Calu3 (cell line): Measurements from ENCODE around the gene SRRM4. TPM values are rescaled to one million over a fixed set of nuclear protein-coding genes. Genes with fewer than 3 reads are reported as not detected.

ENCODE experiments used
- BruUV-seq: library from RNA; stranded (reverse); fragments of 400-500 nt; replicated peaks from 2 replicates; lab custom pipeline; 2021; lab: Mats Ljungman, UMichigan
- CTCF ChIA-PET: fragments of 300-600 bp; sonication (Branson Sonifier 250); formaldehyde crosslinking; loops from one replicate; lab custom pipeline; 2022; ENCODE audit warnings: antibody characterized with exemption; lab: Charles Lee
- DNase-seq: peaks from one replicate; pipeline ENCODE4 v3.0.0; 2022
- H3K27ac Mint-ChIP-seq: one replicate; pipeline ENCODE4 v1.8.0; 2022; ENCODE audit warnings: mixed read lengths; ENCODE audit not compliant: unreplicated experiment
- H3K27me3 Mint-ChIP-seq: one replicate; pipeline ENCODE4 v1.8.0; 2022; ENCODE audit warnings: mixed read lengths; ENCODE audit not compliant: unreplicated experiment
- H3K36me3 Mint-ChIP-seq: one replicate; pipeline ENCODE4 v1.8.0; 2022; ENCODE audit warnings: mild to moderate bottlenecking, moderate library complexity, mixed read lengths; ENCODE audit not compliant: insufficient read depth, unreplicated experiment
- H3K4me1 Mint-ChIP-seq: one replicate; pipeline ENCODE4 v1.8.0; 2022; ENCODE audit warnings: mild to moderate bottlenecking, low read depth, mixed read lengths; ENCODE audit not compliant: unreplicated experiment
- H3K4me3 Mint-ChIP-seq: one replicate; pipeline ENCODE4 v1.8.0; 2022; ENCODE audit warnings: mild to moderate bottlenecking, low read depth, moderate library complexity, mixed read lengths; ENCODE audit not compliant: unreplicated experiment
- H3K9me3 Mint-ChIP-seq: one replicate; pipeline ENCODE4 v1.8.0; 2022; ENCODE audit warnings: low read depth, mixed read lengths; ENCODE audit not compliant: unreplicated experiment
- intact Hi-C: fragments of 100-400 bp; cut with micrococcal nuclease; formaldehyde crosslinking; loops from one replicate; pipeline ENCODE4 v1.10.0; 2022; ENCODE audit not compliant: unreplicated experiment
- total RNA-seq: library from RNA; stranded (reverse); gene quantifications from 2 replicates; pipeline ENCODE4 v1.2.3, GENCODE V29; 2022
- TF ChIP-seq, protein P1 (sequence below): fragments of 200-600 bp; IDR thresholded peaks from one replicate; pipeline ENCODE4 v1.8.0; 2022; ENCODE audit warnings: antibody characterized with exemption; ENCODE audit not compliant: unreplicated experiment

The SRRM4 gene
- total RNA-seq, 1 experiment from 2014 or later, result not detected

- no TSS peak for BruUV-seq
- no peaks in the 10 kb centered on the region for H3K36me3 Mint-ChIP-seq
- intact Hi-C loops, result no loop called here
- CTCF ChIA-PET, result interaction anchor here (0.8 kb wide), 1 partner anchor 241 kb away, joined by 7 read pairs; no protein-coding TSS in a partner anchor
- DNase-seq, result no peak
- peaks cover 18% of the 10 kb centered on the region for H3K27me3 Mint-ChIP-seq
- TF ChIP-seq, protein P1, sequence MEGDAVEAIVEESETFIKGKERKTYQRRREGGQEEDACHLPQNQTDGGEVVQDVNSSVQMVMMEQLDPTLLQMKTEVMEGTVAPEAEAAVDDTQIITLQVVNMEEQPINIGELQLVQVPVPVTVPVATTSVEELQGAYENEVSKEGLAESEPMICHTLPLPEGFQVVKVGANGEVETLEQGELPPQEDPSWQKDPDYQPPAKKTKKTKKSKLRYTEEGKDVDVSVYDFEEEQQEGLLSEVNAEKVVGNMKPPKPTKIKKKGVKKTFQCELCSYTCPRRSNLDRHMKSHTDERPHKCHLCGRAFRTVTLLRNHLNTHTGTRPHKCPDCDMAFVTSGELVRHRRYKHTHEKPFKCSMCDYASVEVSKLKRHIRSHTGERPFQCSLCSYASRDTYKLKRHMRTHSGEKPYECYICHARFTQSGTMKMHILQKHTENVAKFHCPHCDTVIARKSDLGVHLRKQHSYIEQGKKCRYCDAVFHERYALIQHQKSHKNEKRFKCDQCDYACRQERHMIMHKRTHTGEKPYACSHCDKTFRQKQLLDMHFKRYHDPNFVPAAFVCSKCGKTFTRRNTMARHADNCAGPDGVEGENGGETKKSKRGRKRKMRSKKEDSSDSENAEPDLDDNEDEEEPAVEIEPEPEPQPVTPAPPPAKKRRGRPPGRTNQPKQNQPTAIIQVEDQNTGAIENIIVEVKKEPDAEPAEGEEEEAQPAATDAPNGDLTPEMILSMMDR, result no peak
- no peaks in the 10 kb centered on the region for H3K4me1 Mint-ChIP-seq
- no peak overlapping the region for H3K27ac Mint-ChIP-seq
- no peaks in the 10 kb centered on the region for H3K9me3 Mint-ChIP-seq
- no peak overlapping the region for H3K4me3 Mint-ChIP-seq
These were observed 220.6 kb downstream of the SRRM4 start for GRCh38 chr12:119201789-119202543.

- TF ChIP-seq, protein P1, result no peak
- peaks cover 21% of the 10 kb centered on the region for H3K27me3 Mint-ChIP-seq
- no peaks in the 10 kb centered on the region for H3K9me3 Mint-ChIP-seq
- H3K27ac Mint-ChIP-seq, result no peak overlapping the region
- CTCF ChIA-PET, result interaction anchor here (0.7 to 0.8 kb wide), 2 partner anchors 17 to 241 kb away, joined by 3 to 7 read pairs; no protein-coding TSS in a partner anchor
- no peaks in the 10 kb centered on the region for H3K4me1 Mint-ChIP-seq
- BruUV-seq, result no TSS peak
- no peaks in the 10 kb centered on the region for H3K36me3 Mint-ChIP-seq
- DNase-seq, result no peak
- intact Hi-C loops, result no loop called here
- no peak overlapping the region for H3K4me3 Mint-ChIP-seq
These were observed 221.2 kb downstream of the SRRM4 start for GRCh38 chr12:119202544-119202943.

GRCh38 chr12:119204131-119204530 lies 222.8 kb downstream of the SRRM4 start:
- Mint-ChIP-seq H3K4me1 (no peaks in the 10 kb centered on the region), H3K4me3 (no peak overlapping the region), H3K27me3 (peaks cover 37% of the 10 kb centered on the region), H3K36me3 (no peaks in the 10 kb centered on the region), H3K9me3 (no peaks in the 10 kb centered on the region), H3K27ac (no peak overlapping the region)
- intact Hi-C loops, result no loop called here
- no peak for DNase-seq
- CTCF ChIA-PET, result no interaction called here
- no TSS peak for BruUV-seq
- TF ChIP-seq, protein P1, result no peak

- CTCF ChIA-PET, result no interaction called here
- BruUV-seq, result no TSS peak
- H3K4me3 Mint-ChIP-seq, result no peak overlapping the region
- intact Hi-C loops, result no loop called here
- H3K27ac Mint-ChIP-seq, result no peak overlapping the region
- TF ChIP-seq, protein P1, result no peak
- DNase-seq, result no peak
- no peaks in the 10 kb centered on the region for H3K9me3 Mint-ChIP-seq
- no peaks in the 10 kb centered on the region for H3K4me1 Mint-ChIP-seq
- no peaks in the 10 kb centered on the region for H3K36me3 Mint-ChIP-seq
- peaks cover 43% of the 10 kb centered on the region for H3K27me3 Mint-ChIP-seq
These were observed 223.4 kb downstream of the SRRM4 start for GRCh38 chr12:119204671-119205285.
